ENCODE data around the gene ATP1A1.

Gene ATP1A1

DNA sequence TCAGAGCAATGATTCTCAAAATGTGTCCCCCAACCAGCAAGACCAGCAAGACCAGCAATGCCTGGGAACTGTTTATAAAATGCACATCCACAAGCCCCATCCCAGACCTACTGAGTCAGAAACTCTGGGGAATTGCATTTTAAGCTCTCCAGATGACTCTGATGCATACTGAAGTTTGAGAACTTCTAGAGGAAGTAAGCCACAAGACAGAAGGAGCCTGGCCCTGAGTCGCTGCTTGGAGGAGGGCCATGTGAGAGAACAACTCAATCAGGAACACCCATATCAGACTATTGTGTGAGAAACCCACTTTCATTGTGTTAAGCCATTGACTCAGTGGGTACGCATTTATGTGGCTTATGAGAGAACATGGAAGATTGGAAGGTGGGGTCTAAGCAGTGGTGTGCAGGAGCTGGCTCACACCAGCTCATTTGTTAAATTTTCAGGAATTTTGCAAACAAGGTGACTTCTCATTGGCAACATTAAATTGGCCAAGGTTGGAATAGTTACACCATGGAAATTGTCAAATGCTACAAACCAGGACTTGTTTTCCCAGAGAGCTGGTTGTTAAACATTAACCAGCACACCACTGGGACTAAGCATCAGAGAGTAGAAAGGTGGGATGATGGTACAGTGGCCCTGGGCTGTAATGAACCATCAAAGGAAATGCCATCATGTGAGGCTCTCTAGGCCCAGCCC is 38.9 kb downstream of the ATP1A1 start:
- Histone ChIP-seq H3K27me3 (ENCODE audit: control insufficient read depth, insufficient read depth, low read length, poor library complexity, severe bottlenecking) (no peaks in the 10 kb centered on the region), H3K36me3 (ENCODE audit: control insufficient read depth, insufficient read depth, low read length) (no peaks in the 10 kb centered on the region), H3K27ac (ENCODE audit: insufficient read depth, low read depth, low read length, poor library complexity, severe bottlenecking) (no peak overlapping the region), H3K9me3 (ENCODE audit: control insufficient read depth, low read length) (no peaks in the 10 kb centered on the region), H3K4me3 (ENCODE audit: insufficient read depth, low read depth, low read length) (no peak overlapping the region), H3K4me1 (ENCODE audit: control insufficient read depth, insufficient read depth, low read length) (peaks cover 24% of the 10 kb centered on the region)
- WGBS, 2 experiments = 90 to 96% methylated on average over 2 of the region's 2 CpGs

DNA sequence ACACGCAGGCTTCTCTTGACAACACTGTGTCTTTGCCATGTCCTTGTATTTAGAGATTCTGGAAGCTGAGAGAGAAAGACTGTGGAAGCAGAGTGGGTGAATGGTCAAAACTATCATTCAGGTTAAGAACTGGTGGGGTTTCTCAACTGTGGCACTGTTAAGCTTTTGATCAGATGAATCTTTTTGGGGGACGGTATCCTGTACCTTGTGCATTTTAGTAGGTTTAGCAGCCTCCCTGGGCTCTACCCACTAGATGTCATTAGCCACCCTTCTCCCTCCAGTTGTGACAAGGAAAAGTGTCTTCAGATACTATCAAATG is 39.4 kb downstream of the ATP1A1 start:
- Histone ChIP-seq H3K4me3 (ENCODE audit: insufficient read depth, low read depth, low read length) (no peak overlapping the region), H3K27ac (ENCODE audit: insufficient read depth, low read depth, low read length, poor library complexity, severe bottlenecking) (no peak overlapping the region), H3K36me3 (ENCODE audit: control insufficient read depth, insufficient read depth, low read length) (no peaks in the 10 kb centered on the region), H3K27me3 (ENCODE audit: control insufficient read depth, insufficient read depth, low read length, poor library complexity, severe bottlenecking) (no peaks in the 10 kb centered on the region), H3K9me3 (ENCODE audit: control insufficient read depth, low read length) (no peaks in the 10 kb centered on the region), H3K4me1 (ENCODE audit: control insufficient read depth, insufficient read depth, low read length) (peaks cover 26% of the 10 kb centered on the region)
- 98 to 100% methylated on average over 2 of the region's 2 CpGs for WGBS, 2 experiments

DNA sequence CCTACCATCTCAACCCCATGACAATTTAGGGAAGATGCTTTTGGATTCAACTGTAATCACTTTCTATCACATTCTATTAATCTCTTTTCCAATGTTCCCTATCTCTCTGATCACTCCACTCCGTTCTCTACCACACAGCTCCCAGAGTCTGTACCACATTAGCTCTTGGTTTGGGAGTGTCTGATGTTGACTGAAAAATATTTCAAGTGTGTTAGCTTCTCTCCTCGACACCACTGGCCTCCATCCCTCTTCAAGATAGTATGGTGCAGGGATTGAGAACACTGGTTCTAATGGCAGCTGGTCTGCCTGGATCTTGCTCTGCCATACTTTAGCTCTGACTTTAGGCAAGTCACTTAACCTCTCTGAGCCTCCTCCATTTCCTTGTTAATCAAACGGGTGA is 39.9 kb downstream of the ATP1A1 start:
- H3K4me3 ChIP-seq (ENCODE audit: insufficient read depth, low read depth, low read length) = no peak overlapping the region

DNA sequence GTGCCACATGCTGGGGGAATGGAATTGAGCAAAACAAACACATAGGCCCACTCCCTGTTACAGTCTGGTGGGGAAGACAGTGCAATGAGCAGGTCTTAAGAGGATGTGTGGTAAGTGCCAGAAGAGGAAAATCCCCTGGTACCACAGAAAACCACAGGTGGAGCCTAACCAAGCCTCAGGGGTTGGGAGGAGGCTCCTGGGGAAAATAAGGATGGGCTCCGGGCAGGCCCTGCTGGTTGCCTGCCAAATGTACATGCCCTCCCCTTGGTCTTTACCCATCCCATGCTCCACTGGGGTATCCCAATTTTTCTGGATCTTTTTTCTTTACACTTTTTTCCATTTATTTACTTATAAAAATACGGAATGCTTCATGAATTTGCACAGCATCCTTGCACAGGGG is 40.4 kb downstream of the ATP1A1 start:
- 84 to 98% methylated on average over 2 of the region's 2 CpGs for WGBS, 2 experiments

More for the DNA sequence above, 39.9 kb downstream of the ATP1A1 start:
- no peaks in the 10 kb centered on the region for H3K9me3 ChIP-seq (ENCODE audit: control insufficient read depth, low read length)
- H3K27me3 ChIP-seq (ENCODE audit: control insufficient read depth, insufficient read depth, low read length, poor library complexity, severe bottlenecking) = no peaks in the 10 kb centered on the region
- H3K27ac ChIP-seq (ENCODE audit: insufficient read depth, low read depth, low read length, poor library complexity, severe bottlenecking) = no peak overlapping the region
- 91 to 100% methylated on average over 2 to 3 of the region's 3 CpGs for WGBS, 2 experiments
- H3K36me3 ChIP-seq (ENCODE audit: control insufficient read depth, insufficient read depth, low read length) = no peaks in the 10 kb centered on the region
- peaks cover 30% of the 10 kb centered on the region for H3K4me1 ChIP-seq (ENCODE audit: control insufficient read depth, insufficient read depth, low read length)

DNA sequence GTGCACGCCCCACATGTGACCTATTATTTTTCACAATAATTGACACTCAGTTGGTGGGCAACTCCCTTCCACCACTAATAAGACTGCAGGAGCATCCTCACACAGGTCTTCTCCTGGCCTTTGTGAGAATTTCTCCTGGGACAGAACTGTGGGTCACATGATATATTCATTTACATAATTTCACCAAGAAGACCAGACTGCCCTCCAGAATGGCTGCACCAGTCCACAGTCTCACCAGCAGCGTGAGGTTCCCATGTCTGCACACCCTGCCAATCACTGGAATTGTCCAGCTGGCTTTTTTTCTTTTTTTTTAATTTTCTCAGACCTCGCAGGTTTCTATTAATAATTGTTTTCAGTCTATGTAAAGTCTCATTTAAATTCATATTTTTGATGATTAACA is 41.3 kb downstream of the ATP1A1 start:
- H3K4me1 ChIP-seq (ENCODE audit: control insufficient read depth, insufficient read depth, low read length) = peaks cover 35% of the 10 kb centered on the region
- no peaks in the 10 kb centered on the region for H3K36me3 ChIP-seq (ENCODE audit: control insufficient read depth, insufficient read depth, low read length)
- peaks cover 5% of the 10 kb centered on the region for H3K27me3 ChIP-seq (ENCODE audit: control insufficient read depth, insufficient read depth, low read length, poor library complexity, severe bottlenecking)
- WGBS, 2 experiments = 91 to 97% methylated on average over 2 of the region's 3 CpGs
- H3K9me3 ChIP-seq (ENCODE audit: control insufficient read depth, low read length) = no peaks in the 10 kb centered on the region
- no peak overlapping the region for H3K27ac ChIP-seq (ENCODE audit: insufficient read depth, low read depth, low read length, poor library complexity, severe bottlenecking)
- H3K4me3 ChIP-seq (ENCODE audit: insufficient read depth, low read depth, low read length) = no peak overlapping the region

More for the DNA sequence above, 40.4 kb downstream of the ATP1A1 start:
- Histone ChIP-seq H3K4me3 (ENCODE audit: insufficient read depth, low read depth, low read length) (no peak overlapping the region), H3K27me3 (ENCODE audit: control insufficient read depth, insufficient read depth, low read length, poor library complexity, severe bottlenecking) (no peaks in the 10 kb centered on the region), H3K9me3 (ENCODE audit: control insufficient read depth, low read length) (no peaks in the 10 kb centered on the region), H3K4me1 (ENCODE audit: control insufficient read depth, insufficient read depth, low read length) (peaks cover 35% of the 10 kb centered on the region), H3K36me3 (ENCODE audit: control insufficient read depth, insufficient read depth, low read length) (no peaks in the 10 kb centered on the region), H3K27ac (ENCODE audit: insufficient read depth, low read depth, low read length, poor library complexity, severe bottlenecking) (no peak overlapping the region)

DNA sequence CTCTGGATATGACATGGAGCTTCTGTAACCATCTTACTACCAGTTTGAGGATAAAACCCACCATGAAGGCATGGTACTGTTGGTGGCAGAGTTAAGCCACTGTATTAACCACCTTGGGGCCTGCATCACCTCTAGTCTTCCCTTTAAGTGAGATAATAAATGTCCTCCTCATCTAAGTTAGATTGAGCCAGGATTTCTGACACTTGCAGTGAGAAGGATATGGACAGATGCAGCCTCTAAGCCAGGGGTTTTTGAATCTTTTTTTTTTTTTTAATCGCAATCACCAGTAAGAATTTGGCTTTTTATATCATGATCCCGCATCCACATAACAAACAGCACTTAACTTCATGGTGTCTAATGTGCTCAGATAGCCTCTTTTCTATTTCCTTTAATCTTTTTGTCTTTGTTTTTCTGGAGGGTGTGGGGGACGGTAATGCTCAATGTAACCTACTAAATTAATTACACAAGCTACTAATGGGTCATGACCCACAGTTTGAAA is 42.2 kb downstream of the ATP1A1 start:
- Histone ChIP-seq H3K4me1 (ENCODE audit: control insufficient read depth, insufficient read depth, low read length) (peaks cover 35% of the 10 kb centered on the region), H3K4me3 (ENCODE audit: insufficient read depth, low read depth, low read length) (no peak overlapping the region), H3K27ac (ENCODE audit: insufficient read depth, low read depth, low read length, poor library complexity, severe bottlenecking) (no peak overlapping the region), H3K36me3 (ENCODE audit: control insufficient read depth, insufficient read depth, low read length) (no peaks in the 10 kb centered on the region), H3K27me3 (ENCODE audit: control insufficient read depth, insufficient read depth, low read length, poor library complexity, severe bottlenecking) (peaks cover 6% of the 10 kb centered on the region), H3K9me3 (ENCODE audit: control insufficient read depth, low read length) (no peaks in the 10 kb centered on the region)
- 80 to 100% methylated on average over 2 to 3 of the region's 3 CpGs for WGBS, 2 experiments

DNA sequence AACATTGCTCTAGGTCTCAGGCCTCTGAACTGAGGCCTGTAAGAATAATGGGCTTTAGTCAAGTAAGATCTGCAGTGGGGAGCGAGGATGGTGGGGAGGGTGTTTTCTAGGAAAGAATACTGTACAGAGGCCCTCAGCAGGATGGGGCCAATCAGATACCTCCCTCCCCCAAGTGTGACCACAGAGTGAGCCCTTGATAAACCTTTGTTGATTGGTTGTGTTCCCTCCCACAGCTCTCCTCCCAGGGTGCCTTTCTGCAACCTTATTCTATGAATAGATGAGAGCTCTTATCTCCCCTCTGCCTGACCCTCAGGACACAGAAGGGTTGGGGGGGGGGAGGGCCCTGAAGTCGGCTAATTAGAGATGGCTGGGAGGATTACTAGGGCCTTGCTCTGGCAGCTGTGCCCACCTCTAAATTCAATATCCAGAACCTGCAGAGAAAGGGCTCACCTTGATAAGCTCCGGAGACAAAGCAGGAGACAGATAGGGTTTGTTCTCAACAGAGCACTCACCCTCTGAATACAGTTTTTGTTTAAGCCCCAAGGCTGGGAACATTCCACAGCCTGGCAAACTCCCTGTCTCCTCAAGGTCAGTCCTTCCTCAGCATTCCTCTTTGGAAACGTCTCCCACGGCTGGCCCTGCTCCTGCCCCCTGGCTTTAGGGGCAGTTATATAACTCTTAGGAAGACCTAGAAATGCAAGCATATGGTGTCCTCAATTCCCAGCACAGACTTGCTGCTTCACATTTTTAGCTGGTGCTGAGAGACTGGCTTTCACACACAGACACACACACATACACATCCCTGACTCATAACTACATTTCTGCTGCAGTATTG is 42.9 kb downstream of the ATP1A1 start:
- Histone ChIP-seq H3K27me3 (ENCODE audit: control insufficient read depth, insufficient read depth, low read length, poor library complexity, severe bottlenecking) (peaks cover 6% of the 10 kb centered on the region), H3K36me3 (ENCODE audit: control insufficient read depth, insufficient read depth, low read length) (no peaks in the 10 kb centered on the region), H3K4me1 (ENCODE audit: control insufficient read depth, insufficient read depth, low read length) (peaks cover 35% of the 10 kb centered on the region), H3K27ac (ENCODE audit: insufficient read depth, low read depth, low read length, poor library complexity, severe bottlenecking) (peak overlapping the region; percentile 79), H3K9me3 (ENCODE audit: control insufficient read depth, low read length) (no peaks in the 10 kb centered on the region), H3K4me3 (ENCODE audit: insufficient read depth, low read depth, low read length) (no peak overlapping the region)
- WGBS, 2 experiments = 11 to 21% methylated on average over 5 of the region's 5 CpGs

DNA sequence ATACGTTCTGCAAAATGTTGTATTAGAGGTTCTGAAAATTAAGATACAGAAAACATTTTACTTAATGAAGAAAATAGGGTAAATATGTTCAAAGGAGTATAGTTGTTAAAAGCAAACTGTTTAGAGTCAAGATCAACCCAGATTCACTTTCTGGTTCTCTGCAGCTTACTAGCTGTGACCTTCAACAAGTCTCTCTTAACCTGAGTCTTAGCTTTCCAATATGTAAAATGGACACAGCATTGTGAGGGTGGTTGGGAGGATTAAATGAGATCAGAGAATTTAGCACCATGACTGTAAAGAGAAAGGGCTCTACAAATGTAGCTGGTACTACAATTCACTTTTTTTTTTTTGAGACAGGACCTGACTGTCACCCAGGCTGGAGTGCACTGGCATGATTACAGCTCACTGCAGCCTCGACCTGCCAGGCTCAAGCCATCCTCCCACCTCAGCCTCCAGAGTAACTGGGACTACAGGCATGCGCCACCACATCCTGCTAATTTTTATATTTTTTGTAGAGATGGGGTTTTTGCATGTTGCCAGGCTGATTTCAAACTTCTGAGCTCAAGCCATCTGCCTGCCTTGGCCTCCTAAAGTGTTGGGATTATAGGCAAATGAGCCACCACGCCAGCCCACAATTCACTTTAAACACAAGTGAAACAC is 43.9 kb downstream of the ATP1A1 start:
- Histone ChIP-seq H3K9me3 (ENCODE audit: control insufficient read depth, low read length) (no peaks in the 10 kb centered on the region), H3K4me1 (ENCODE audit: control insufficient read depth, insufficient read depth, low read length) (peaks cover 35% of the 10 kb centered on the region), H3K27ac (ENCODE audit: insufficient read depth, low read depth, low read length, poor library complexity, severe bottlenecking) (no peak overlapping the region), H3K36me3 (ENCODE audit: control insufficient read depth, insufficient read depth, low read length) (no peaks in the 10 kb centered on the region), H3K4me3 (ENCODE audit: insufficient read depth, low read depth, low read length) (no peak overlapping the region), H3K27me3 (ENCODE audit: control insufficient read depth, insufficient read depth, low read length, poor library complexity, severe bottlenecking) (peaks cover 6% of the 10 kb centered on the region)
- 94 to 98% methylated on average over 4 of the region's 4 CpGs for whole genome bisulfite sequencing, 2 experiments

DNA sequence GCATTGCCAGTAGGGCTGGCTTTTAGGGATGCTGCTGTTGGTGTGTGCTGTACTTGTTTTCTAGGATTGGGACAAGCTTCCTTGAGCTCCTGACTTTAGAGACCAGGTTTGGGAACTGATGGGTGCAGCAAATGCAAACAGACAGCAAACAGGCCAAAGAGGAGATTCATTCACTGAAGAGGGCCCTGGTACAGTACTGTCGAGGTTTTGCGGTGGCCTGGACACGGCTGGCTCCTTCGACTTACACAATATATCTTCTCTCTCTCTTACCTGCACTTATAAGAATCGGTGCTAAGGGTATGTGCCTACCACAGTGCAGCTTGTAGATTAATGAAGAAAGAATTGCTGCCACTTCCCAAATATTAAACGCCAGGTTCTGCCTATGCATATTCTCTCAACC is 44.6 kb downstream of the ATP1A1 start:
- Histone ChIP-seq H3K4me1 (ENCODE audit: control insufficient read depth, insufficient read depth, low read length) (peaks cover 35% of the 10 kb centered on the region), H3K27me3 (ENCODE audit: control insufficient read depth, insufficient read depth, low read length, poor library complexity, severe bottlenecking) (peaks cover 6% of the 10 kb centered on the region), H3K4me3 (ENCODE audit: insufficient read depth, low read depth, low read length) (peak overlapping the region; percentile 87), H3K9me3 (ENCODE audit: control insufficient read depth, low read length) (no peaks in the 10 kb centered on the region), H3K36me3 (ENCODE audit: control insufficient read depth, insufficient read depth, low read length) (no peaks in the 10 kb centered on the region), H3K27ac (ENCODE audit: insufficient read depth, low read depth, low read length, poor library complexity, severe bottlenecking) (no peak overlapping the region)
- 87 to 88% methylated on average over 6 of the region's 6 CpGs for whole genome bisulfite sequencing, 2 experiments

Measured in ectodermal cell (in vitro differentiated cells).